ENCODE results near the gene FCF1. TPM values are rescaled to one million over a fixed set of nuclear protein-coding genes. Genes with fewer than 3 reads are reported as not detected.
A peak's percentile ranks its signal among the peaks of the same experiment; 100 is the strongest.

FCF1 gene
- total and polyA plus RNA-seq, 9 of the 15 experiments (the other 6 are each of a cell fraction or from before 2014, with no cell fraction given): 6.8 to 91.9 (median 40.0) TPM

DNA sequence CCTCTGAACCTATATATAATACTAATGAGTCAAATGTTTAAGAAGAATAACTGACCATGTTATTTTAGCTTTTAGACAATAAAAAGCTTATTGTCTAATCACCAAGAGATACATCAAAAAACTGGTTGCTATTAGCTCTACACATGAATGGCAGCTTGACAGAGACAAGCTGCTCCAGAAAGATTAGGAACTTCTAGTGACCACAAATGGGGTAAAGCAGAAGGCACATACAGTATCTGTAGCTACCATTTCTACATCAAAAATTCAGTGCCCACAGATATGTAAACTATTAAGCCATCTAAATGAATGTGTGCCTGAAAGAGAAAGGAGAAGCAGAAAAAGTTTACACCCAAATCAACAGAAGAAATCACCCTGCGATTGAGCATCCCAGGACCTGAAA lies 2.5 kb upstream of the FCF1 start (continued):
- TF ChIP-seq BRCA1 (IDR thresholded peaks at IDR 0.05): no peak
- TF ChIP-seq BRCA1 (CRISPR knock-in tag; IDR thresholded peaks at IDR 0.05): no peak
- TF ChIP-seq SMAD1 (IDR thresholded peaks at IDR 0.05; ENCODE audit: low read depth, low read length, partially characterized antibody): no peak
- TF ChIP-seq IRF2 (CRISPR knock-in tag; IDR thresholded peaks at IDR 0.05): no peak
- TF ChIP-seq, protein P1, sequence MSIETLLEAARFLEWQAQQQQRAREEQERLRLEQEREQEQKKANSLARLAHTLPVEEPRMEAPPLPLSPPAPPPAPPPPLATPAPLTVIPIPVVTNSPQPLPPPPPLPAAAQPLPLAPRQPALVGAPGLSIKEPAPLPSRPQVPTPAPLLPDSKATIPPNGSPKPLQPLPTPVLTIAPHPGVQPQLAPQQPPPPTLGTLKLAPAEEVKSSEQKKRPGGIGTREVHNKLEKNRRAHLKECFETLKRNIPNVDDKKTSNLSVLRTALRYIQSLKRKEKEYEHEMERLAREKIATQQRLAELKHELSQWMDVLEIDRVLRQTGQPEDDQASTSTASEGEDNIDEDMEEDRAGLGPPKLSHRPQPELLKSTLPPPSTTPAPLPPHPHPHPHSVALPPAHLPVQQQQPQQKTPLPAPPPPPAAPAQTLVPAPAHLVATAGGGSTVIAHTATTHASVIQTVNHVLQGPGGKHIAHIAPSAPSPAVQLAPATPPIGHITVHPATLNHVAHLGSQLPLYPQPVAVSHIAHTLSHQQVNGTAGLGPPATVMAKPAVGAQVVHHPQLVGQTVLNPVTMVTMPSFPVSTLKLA (conservative IDR thresholded peaks at IDR 0.05): no peak
- TF ChIP-seq ZNF174 (CRISPR knock-in tag; IDR thresholded peaks at IDR 0.05): no peak
- no peak for TF ChIP-seq NCOA2 (IDR thresholded peaks at IDR 0.05; ENCODE audit: partially characterized antibody in 2 of 2)
- TF ChIP-seq MTA2 (IDR thresholded peaks at IDR 0.05; ENCODE audit: low read depth): peak; percentile 79
- TF ChIP-seq FOSL1 (tag; conservative IDR thresholded peaks at IDR 0.05): no peak
- TF ChIP-seq, protein P2, sequence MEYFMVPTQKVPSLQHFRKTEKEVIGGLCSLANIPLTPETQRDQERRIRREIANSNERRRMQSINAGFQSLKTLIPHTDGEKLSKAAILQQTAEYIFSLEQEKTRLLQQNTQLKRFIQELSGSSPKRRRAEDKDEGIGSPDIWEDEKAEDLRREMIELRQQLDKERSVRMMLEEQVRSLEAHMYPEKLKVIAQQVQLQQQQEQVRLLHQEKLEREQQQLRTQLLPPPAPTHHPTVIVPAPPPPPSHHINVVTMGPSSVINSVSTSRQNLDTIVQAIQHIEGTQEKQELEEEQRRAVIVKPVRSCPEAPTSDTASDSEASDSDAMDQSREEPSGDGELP (CRISPR knock-in tag; IDR thresholded peaks at IDR 0.05; ENCODE audit: borderline replicate concordance): no peak
- TF ChIP-seq ZNF263 (CRISPR knock-in tag; IDR thresholded peaks at IDR 0.05; ENCODE audit: borderline replicate concordance): no peak
- TF ChIP-seq NFE2L1 (tag; IDR thresholded peaks at IDR 0.05; ENCODE audit: borderline replicate concordance, low read depth): no peak
- TF ChIP-seq SP1 (CRISPR knock-in tag; IDR thresholded peaks at IDR 0.05): no peak
- peak; percentile 82 for TF ChIP-seq NCOR1 (IDR thresholded peaks at IDR 0.05)
- TF ChIP-seq, protein P3, sequence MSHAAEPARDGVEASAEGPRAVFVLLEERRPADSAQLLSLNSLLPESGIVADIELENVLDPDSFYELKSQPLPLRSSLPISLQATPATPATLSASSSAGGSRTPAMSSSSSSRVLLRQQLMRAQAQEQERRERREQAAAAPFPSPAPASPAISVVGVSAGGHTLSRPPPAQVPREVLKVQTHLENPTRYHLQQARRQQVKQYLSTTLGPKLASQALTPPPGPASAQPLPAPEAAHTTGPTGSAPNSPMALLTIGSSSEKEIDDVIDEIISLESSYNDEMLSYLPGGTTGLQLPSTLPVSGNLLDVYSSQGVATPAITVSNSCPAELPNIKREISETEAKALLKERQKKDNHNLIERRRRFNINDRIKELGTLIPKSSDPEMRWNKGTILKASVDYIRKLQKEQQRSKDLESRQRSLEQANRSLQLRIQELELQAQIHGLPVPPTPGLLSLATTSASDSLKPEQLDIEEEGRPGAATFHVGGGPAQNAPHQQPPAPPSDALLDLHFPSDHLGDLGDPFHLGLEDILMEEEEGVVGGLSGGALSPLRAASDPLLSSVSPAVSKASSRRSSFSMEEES (CRISPR knock-in tag; IDR thresholded peaks at IDR 0.05): no peak
- TF ChIP-seq TEAD4 (IDR thresholded peaks at IDR 0.05; ENCODE audit: low read length): peak; percentile 96
- no peak for TF ChIP-seq TEAD4 (CRISPR knock-in tag; IDR thresholded peaks at IDR 0.05; ENCODE audit: borderline replicate concordance)
- TF ChIP-seq, protein P4, sequence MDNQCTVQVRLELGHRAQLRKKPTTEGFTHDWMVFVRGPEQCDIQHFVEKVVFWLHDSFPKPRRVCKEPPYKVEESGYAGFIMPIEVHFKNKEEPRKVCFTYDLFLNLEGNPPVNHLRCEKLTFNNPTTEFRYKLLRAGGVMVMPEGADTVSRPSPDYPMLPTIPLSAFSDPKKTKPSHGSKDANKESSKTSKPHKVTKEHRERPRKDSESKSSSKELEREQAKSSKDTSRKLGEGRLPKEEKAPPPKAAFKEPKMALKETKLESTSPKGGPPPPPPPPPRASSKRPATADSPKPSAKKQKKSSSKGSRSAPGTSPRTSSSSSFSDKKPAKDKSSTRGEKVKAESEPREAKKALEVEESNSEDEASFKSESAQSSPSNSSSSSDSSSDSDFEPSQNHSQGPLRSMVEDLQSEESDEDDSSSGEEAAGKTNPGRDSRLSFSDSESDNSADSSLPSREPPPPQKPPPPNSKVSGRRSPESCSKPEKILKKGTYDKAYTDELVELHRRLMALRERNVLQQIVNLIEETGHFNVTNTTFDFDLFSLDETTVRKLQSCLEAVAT (IDR thresholded peaks at IDR 0.05): peak in 1 of 2 experiments; percentile 56; a peak in 1 of 4 replicates
- TF ChIP-seq MEF2D (tag; conservative IDR thresholded peaks at IDR 0.05; ENCODE audit: low read depth): no peak
- TF ChIP-seq, protein P5, sequence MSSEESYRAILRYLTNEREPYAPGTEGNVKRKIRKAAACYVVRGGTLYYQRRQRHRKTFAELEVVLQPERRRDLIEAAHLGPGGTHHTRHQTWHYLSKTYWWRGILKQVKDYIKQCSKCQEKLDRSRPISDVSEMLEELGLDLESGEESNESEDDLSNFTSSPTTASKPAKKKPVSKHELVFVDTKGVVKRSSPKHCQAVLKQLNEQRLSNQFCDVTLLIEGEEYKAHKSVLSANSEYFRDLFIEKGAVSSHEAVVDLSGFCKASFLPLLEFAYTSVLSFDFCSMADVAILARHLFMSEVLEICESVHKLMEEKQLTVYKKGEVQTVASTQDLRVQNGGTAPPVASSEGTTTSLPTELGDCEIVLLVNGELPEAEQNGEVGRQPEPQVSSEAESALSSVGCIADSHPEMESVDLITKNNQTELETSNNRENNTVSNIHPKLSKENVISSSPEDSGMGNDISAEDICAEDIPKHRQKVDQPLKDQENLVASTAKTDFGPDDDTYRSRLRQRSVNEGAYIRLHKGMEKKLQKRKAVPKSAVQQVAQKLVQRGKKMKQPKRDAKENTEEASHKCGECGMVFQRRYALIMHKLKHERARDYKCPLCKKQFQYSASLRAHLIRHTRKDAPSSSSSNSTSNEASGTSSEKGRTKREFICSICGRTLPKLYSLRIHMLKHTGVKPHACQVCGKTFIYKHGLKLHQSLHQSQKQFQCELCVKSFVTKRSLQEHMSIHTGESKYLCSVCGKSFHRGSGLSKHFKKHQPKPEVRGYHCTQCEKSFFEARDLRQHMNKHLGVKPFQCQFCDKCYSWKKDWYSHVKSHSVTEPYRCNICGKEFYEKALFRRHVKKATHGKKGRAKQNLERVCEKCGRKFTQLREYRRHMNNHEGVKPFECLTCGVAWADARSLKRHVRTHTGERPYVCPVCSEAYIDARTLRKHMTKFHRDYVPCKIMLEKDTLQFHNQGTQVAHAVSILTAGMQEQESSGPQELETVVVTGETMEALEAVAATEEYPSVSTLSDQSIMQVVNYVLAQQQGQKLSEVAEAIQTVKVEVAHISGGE (CRISPR knock-in tag; IDR thresholded peaks at IDR 0.05): no peak
